Cardiac fibroblast (primary cell): ENCODE results near the gene RAB11B.

Experiments used
- DNase-seq, 2 donors: peaks; one replicate each; pipeline versions ENCODE4 v3.0.0 to v3.0.0-alpha.2; 2010; ENCODE audit warnings: low read depth in 2 of 2
- H3K4me3 ChIP-seq, 2 donors: replicated peaks in 1 of 2; 1 replicate in 1 of 2; 2 replicates in 1 of 2; pipeline ENCODE4 v1.5.1; 2011; ENCODE audit warnings: low read depth in 2 of 2, low read length in 2 of 2, mild to moderate bottlenecking in 2 of 2, moderate library complexity in 1 of 2
- TF ChIP-seq, protein P1 (sequence below): IDR thresholded peaks from one replicate; pipeline ENCODE4 v1.5.1; 2011; ENCODE audit warnings: low read depth, mild to moderate bottlenecking, low read length, inconsistent platforms

Gene RAB11B

DNA sequence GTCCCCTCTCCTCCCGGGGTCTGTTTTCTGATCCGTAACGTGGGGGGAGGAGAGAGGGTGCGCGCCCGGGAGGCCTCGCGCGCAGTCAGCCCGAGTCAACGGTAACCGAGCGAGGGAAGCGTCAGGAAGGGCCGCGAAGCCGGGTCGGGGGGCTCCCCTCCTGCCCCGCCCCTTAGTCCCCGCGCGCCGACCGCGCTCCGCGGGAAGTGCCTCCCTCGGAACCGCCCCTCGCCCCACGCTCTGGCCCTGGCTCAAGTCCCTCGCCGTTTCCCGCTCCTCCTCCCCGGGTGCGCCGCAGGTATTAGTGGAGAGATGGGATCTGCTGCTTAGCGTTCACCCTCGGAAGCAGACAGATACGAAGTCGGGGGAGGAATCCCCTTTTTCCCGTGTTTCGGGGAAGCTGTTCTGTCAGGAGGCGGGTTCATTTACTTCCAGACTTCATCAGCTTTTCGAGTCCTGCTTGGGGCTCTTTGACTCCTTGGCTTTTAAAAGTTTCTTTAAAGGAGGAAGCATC is 55.4 kb downstream of the RAB11B start:
- H3K4me3 ChIP-seq = peak overlapping the region; percentile 89 to 95
- DNase-seq = peak; percentile 36 to 45
- TF ChIP-seq, protein P1, sequence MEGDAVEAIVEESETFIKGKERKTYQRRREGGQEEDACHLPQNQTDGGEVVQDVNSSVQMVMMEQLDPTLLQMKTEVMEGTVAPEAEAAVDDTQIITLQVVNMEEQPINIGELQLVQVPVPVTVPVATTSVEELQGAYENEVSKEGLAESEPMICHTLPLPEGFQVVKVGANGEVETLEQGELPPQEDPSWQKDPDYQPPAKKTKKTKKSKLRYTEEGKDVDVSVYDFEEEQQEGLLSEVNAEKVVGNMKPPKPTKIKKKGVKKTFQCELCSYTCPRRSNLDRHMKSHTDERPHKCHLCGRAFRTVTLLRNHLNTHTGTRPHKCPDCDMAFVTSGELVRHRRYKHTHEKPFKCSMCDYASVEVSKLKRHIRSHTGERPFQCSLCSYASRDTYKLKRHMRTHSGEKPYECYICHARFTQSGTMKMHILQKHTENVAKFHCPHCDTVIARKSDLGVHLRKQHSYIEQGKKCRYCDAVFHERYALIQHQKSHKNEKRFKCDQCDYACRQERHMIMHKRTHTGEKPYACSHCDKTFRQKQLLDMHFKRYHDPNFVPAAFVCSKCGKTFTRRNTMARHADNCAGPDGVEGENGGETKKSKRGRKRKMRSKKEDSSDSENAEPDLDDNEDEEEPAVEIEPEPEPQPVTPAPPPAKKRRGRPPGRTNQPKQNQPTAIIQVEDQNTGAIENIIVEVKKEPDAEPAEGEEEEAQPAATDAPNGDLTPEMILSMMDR = no peak

DNA sequence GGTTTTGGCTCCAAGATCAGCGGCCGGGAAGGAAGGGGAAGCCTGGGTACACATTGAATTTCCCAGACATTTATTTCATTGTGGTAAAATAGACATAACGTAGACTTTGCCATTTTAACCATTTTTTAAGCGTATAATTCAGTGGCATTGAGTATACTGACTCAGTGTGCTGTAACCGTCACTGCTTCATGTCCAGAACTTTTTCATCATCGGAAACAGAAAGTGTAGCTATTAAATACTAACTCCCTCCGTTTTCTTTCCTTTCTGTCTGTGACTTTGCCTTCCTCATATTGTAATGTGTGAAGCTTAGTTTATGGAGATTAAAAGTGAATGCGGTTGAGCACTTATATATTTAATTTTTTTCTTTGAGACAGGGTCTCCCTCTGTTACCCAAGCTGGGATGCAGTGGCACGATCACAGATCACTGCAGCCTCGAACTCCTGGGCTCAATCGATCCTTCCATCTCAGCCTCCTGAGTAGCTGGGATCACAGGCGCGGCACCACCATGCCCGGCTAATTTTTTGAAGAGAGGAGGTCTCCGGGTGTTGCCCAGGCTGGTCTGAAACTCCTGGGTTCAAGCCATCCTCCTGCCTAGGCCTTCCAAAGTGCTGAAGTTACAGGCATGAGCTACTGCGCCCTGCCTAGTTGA is 56.0 kb downstream of the RAB11B start:
- DNase-seq = no peak
- peak overlapping the region; percentile 89 to 95 for H3K4me3 ChIP-seq
- TF ChIP-seq, protein P1 = no peak

DNA sequence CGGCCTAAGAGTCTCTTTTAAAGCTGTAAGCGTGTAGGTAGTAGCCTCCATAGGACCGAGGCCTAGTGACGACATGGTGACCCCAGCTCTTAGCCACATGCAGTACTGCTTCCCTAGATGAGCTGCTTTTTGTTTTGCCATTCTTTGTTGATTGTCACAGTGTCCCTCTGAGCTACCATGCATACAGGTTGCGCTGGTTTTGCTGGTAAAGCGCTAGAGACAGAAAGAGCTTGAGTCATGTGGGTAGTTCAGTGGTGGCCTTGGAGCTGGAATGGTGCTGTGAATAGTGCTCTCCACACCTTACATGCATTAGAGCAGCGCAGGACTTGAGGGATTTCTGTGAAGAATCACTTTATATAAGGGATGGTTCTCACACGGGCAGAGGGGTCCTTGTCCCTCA is 59.7 kb downstream of the RAB11B start:
- no peak overlapping the region for H3K4me3 ChIP-seq
- DNase-seq = no peak
- TF ChIP-seq, protein P1 = no peak

DNA sequence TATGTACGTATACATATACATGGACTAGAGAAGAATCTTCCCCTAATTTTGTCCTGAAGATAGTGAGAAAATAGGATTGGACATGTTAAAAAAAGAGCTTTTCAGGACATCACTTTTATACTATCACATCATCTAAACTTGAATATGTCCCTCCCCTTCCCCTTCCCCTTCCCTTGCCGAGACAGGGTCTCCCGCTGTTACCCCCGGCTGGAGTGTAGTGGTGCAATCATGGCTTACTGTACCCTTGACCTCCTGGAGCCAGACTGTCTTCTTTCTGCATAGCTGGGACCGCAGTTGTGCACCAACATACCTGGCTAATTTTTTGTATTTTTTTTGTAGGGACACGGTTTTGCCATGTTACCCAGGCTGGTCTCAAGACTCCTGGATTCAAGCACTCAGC is 61.2 kb downstream of the RAB11B start:
- no peak for DNase-seq
- H3K4me3 ChIP-seq = no peak overlapping the region
- TF ChIP-seq, protein P1 = no peak

DNA sequence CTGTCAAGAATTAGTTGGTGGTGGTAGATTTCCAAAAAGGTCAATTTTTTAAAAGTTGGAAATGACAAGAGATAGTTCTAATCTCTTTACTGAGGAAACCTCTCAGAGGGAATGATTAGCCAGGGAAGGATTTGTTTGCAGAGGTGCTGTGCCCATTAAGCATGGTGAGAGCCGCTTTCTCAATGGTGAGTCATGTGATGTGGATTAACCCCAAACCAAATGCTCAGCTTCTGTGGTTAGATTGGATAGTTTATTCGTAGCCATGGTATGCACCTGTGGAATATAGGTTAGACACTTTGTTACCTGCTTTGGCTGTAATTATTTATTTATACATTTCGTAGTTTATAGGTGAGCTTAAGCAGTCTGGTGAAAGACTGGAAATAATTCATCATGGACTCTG is 61.7 kb downstream of the RAB11B start:
- DNase-seq = peak in 1 of 2 donors; percentile 57
- no peak overlapping the region for H3K4me3 ChIP-seq
- TF ChIP-seq, protein P1 = no peak

DNA sequence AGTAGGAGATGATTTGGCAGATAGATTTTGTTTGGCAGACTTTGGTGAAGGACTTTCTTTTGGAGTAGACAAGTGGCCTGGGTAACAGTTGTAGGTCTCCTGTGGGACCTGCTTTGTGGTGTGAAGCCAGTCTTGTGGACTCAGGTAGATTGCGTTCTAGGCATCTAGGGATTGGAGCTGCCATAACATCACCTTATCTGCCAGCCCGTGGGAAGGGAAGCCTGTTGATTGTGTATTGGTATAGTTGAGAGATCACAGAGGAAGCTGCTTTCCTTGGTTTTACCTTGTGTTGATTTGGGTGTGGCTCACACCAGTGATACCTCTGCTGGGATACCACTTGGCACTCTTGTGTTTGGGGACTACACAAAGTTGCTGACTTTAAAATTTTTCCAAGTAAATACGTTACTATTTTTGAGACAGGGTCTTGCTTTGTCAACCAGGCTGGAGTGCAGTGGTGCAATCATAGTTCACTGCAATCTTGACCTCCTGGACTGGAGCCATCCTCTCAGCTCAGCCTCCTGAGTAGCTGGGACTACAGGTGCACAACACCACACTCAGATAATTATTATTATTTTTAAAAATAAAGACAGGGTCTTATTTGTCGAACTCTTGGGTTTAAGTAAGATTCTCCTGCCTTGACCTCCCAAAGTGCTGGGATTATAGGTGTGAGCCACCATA is 62.4 kb downstream of the RAB11B start:
- no peak for DNase-seq
- no peak overlapping the region for H3K4me3 ChIP-seq
- TF ChIP-seq, protein P1 = no peak
